HEK293 (cell line): ENCODE data around the gene PCSK1N.

Source experiments
- CTCF ChIA-PET: fragments of 350-600 bp; formaldehyde crosslinking; extraction: SDS; loops from one replicate; lab custom pipeline; 2021; ENCODE audit warnings: antibody characterized with exemption; lab: Yijun Ruan, JAX
- POLR2A ChIA-PET: fragments of 300-600 bp; formaldehyde crosslinking; extraction: SDS; loops from one replicate; lab custom pipeline; 2020; ENCODE audit warnings: antibody characterized with exemption, inconsistent platforms; lab: Yijun Ruan, JAX
- H3K27ac ChIP-seq: fragments of 200-500 bp; sonication (Bioruptor generic); 2 replicates; pipeline ENCODE4 v1.5.1; 2014; ENCODE audit warnings: low read depth, low read length, control low read depth, inconsistent platforms; ENCODE audit errors: extremely low read depth
- H3K36me3 ChIP-seq, 2 experiments: fragments of 200-500 bp in 1 of 2; sonication (Bioruptor generic) in 1 of 2; 1 replicate in 1 of 2; 2 replicates in 1 of 2; pipeline ENCODE4 v1.5.1; 2014 to 2017; ENCODE audit warnings: inconsistent platforms in 2 of 2, low read length in 2 of 2; ENCODE audit not compliant: control insufficient read depth in 2 of 2, insufficient read depth in 1 of 2
- H3K4me1 ChIP-seq: fragments of 200-500 bp; sonication (Bioruptor generic); 2 replicates; pipeline ENCODE4 v1.5.1; 2014; ENCODE audit warnings: mild to moderate bottlenecking, low read length, inconsistent platforms; ENCODE audit not compliant: control insufficient read depth, insufficient read depth
- H3K4me3 ChIP-seq: 2 replicates; pipeline ENCODE4 v1.5.1; 2011; ENCODE audit warnings: low read depth, mild to moderate bottlenecking, control low read depth, low read length, moderate library complexity
- H3K9me3 ChIP-seq: fragments of 200-500 bp; sonication (Bioruptor generic); 2 replicates; pipeline ENCODE4 v1.5.1; 2014; ENCODE audit warnings: low read depth, low read length, inconsistent platforms; ENCODE audit not compliant: control insufficient read depth, insufficient read depth
- GLI4 ChIP-seq: fragments of 450-650 bp; formaldehyde crosslinking; IDR thresholded peaks from 2 replicates; pipeline ENCODE4 v1.5.1; 2016; ENCODE audit warnings: missing biosample characterization, missing genetic modification characterization
- HOXA7 ChIP-seq: sonication (generic); formaldehyde crosslinking; IDR thresholded peaks from 2 replicates; pipeline ENCODE4 v1.8.1; 2022; ENCODE audit warnings: missing genetic modification reagents, borderline replicate concordance
- RBAK ChIP-seq: fragments of 450-650 bp; formaldehyde crosslinking; IDR thresholded peaks from 2 replicates; pipeline ENCODE4 v1.5.1; 2016; ENCODE audit warnings: missing biosample characterization, missing genetic modification characterization
- ZBTB1 ChIP-seq: fragments of 450-650 bp; formaldehyde crosslinking; IDR thresholded peaks from 2 replicates; pipeline ENCODE4 v1.5.1; 2016; ENCODE audit warnings: missing biosample characterization, missing genetic modification characterization
- ZEB2 ChIP-seq: fragments of 450-650 bp; formaldehyde crosslinking; IDR thresholded peaks from 2 replicates; pipeline ENCODE4 v1.5.1; 2016; ENCODE audit warnings: missing biosample characterization, missing genetic modification characterization
- ZFP3 ChIP-seq: fragments of 450-650 bp; formaldehyde crosslinking; IDR thresholded peaks from 2 replicates; pipeline ENCODE4 v1.5.1; 2016; ENCODE audit warnings: low read depth, missing biosample characterization, missing genetic modification characterization
- ZIC2 ChIP-seq: fragments of 450-650 bp; formaldehyde crosslinking; IDR thresholded peaks from 2 replicates; pipeline ENCODE4 v1.5.1; 2016; ENCODE audit warnings: missing biosample characterization, missing genetic modification characterization
- ZNF114 ChIP-seq: fragments of 450-650 bp; formaldehyde crosslinking; IDR thresholded peaks from 2 replicates; pipeline ENCODE4 v1.5.0; 2017; ENCODE audit warnings: missing biosample characterization, missing genetic modification characterization
- ZNF140 ChIP-seq: fragments of 450-650 bp; formaldehyde crosslinking; IDR thresholded peaks from 2 replicates; pipeline ENCODE4 v1.5.1; 2016; ENCODE audit warnings: missing biosample characterization, missing genetic modification characterization
- ZNF211 ChIP-seq: fragments of 450-650 bp; formaldehyde crosslinking; IDR thresholded peaks from 2 replicates; pipeline ENCODE4 v1.5.1; 2016; ENCODE audit warnings: low read depth, missing biosample characterization, missing genetic modification characterization
- ZNF311 ChIP-seq: fragments of 450-650 bp; formaldehyde crosslinking; IDR thresholded peaks from 2 replicates; pipeline ENCODE4 v1.5.1; 2017; ENCODE audit warnings: missing biosample characterization, missing genetic modification characterization, borderline replicate concordance
- ZNF341 ChIP-seq: fragments of 450-650 bp; formaldehyde crosslinking; IDR thresholded peaks from 2 replicates; pipeline ENCODE4; 2016; ENCODE audit warnings: low read depth, missing biosample characterization, missing genetic modification characterization
- ZNF366 ChIP-seq: fragments of 450-650 bp; formaldehyde crosslinking; conservative IDR thresholded peaks from 2 replicates; pipeline ENCODE4 v1.5.1; 2016; ENCODE audit warnings: missing biosample characterization, missing genetic modification characterization
- ZNF571 ChIP-seq: fragments of 450-650 bp; formaldehyde crosslinking; IDR thresholded peaks from 2 replicates; pipeline ENCODE4 v1.5.0; 2017; ENCODE audit warnings: missing biosample characterization, missing genetic modification characterization
- ZNF596 ChIP-seq: fragments of 450-650 bp; IDR thresholded peaks from 2 replicates; pipeline ENCODE4 v1.5.0; 2018; ENCODE audit warnings: missing biosample characterization, mild to moderate bottlenecking, missing genetic modification characterization, moderate library complexity
- ZNF621 ChIP-seq: fragments of 450-650 bp; formaldehyde crosslinking; IDR thresholded peaks from 2 replicates; pipeline ENCODE4 v1.5.1; 2017; ENCODE audit warnings: missing biosample characterization, missing genetic modification characterization
- ZNF624 ChIP-seq: fragments of 450-650 bp; formaldehyde crosslinking; IDR thresholded peaks from 2 replicates; pipeline ENCODE4 v1.5.1; 2017; ENCODE audit warnings: missing biosample characterization, missing genetic modification characterization
- ZNF629 ChIP-seq: fragments of 450-650 bp; formaldehyde crosslinking; IDR thresholded peaks from 2 replicates; pipeline ENCODE4 v1.5.1; 2017; ENCODE audit warnings: missing biosample characterization, missing genetic modification characterization
- ZNF660 ChIP-seq: fragments of 450-650 bp; IDR thresholded peaks from 2 replicates; pipeline ENCODE4 v1.5.1; 2018; ENCODE audit warnings: missing biosample characterization, mild to moderate bottlenecking, missing genetic modification characterization
- ZNF776 ChIP-seq: fragments of 450-650 bp; formaldehyde crosslinking; IDR thresholded peaks from 2 replicates; pipeline ENCODE4 v1.5.0; 2017; ENCODE audit warnings: missing biosample characterization, missing genetic modification characterization, borderline replicate concordance
- ZNF785 ChIP-seq: fragments of 450-650 bp; formaldehyde crosslinking; IDR thresholded peaks from 2 replicates; pipeline ENCODE4 v1.5.1; 2016; ENCODE audit warnings: missing biosample characterization, missing genetic modification characterization
- ZXDB ChIP-seq: fragments of 450-650 bp; formaldehyde crosslinking; IDR thresholded peaks from 2 replicates; pipeline ENCODE4 v1.5.1; 2016; ENCODE audit warnings: missing biosample characterization, missing genetic modification characterization
- TF ChIP-seq, protein P1 (sequence below): fragments of 450-650 bp; formaldehyde crosslinking; IDR thresholded peaks from 2 replicates; pipeline ENCODE4 v1.5.1; 2016; ENCODE audit warnings: missing biosample characterization, missing genetic modification characterization
- TF ChIP-seq, protein P2 (sequence below): fragments of 450-650 bp; formaldehyde crosslinking; IDR thresholded peaks from 2 replicates; pipeline ENCODE4 v1.5.1; 2016; ENCODE audit warnings: missing biosample characterization, missing genetic modification characterization
- TF ChIP-seq, protein P3 (sequence below): fragments of 450-650 bp; formaldehyde crosslinking; IDR thresholded peaks from 2 replicates; pipeline ENCODE4 v1.5.1; 2016; ENCODE audit warnings: missing biosample characterization, missing genetic modification characterization
- TF ChIP-seq, protein P4 (sequence below): fragments of 450-650 bp; formaldehyde crosslinking; conservative IDR thresholded peaks from 2 replicates; pipeline ENCODE4 v1.5.1; 2016; ENCODE audit warnings: low read depth, missing biosample characterization, missing genetic modification characterization
- TF ChIP-seq, protein P5 (sequence below): fragments of 450-650 bp; formaldehyde crosslinking; IDR thresholded peaks from 2 replicates; pipeline ENCODE4 v1.5.1; 2017; ENCODE audit warnings: missing biosample characterization, mild to moderate bottlenecking, missing genetic modification characterization, moderate library complexity

Gene PCSK1N

DNA sequence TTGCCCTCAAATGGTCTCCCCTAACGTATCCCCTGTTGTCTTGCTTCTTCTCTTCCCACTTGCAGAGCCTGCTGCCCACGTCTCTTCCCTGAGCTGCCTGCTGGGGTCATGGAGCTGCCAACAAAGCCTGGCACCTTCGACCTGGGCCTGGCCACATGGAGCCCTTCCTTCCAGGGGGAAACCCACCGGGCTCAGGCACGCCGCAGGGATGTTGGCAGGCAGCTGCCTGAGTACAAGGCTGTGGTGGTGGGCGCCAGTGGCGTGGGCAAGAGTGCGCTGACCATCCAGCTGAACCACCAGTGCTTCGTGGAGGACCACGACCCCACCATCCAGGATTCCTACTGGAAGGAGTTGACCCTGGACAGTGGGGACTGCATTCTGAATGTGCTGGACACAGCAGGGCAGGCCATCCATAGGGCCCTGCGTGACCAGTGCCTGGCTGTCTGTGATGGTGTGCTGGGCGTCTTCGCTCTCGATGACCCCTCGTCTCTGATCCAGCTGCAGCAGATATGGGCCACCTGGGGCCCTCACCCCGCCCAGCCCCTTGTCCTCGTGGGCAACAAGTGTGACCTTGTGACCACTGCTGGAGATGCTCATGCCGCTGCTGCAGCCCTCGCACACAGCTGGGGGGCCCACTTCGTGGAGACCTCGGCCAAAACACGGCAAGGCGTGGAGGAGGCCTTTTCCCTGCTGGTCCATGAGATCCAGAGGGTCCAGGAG lies 6.2 kb downstream of the PCSK1N start:
- H3K36me3 ChIP-seq: peaks cover 0 to 17% of the 10 kb centered on the region in 2 experiments; a peak in 1 of 3 replicates
- H3K9me3 ChIP-seq: no peaks in the 10 kb centered on the region
- TF ChIP-seq ZNF140 (tag by site-specific recombination) (no peak), ZNF629 (tag by site-specific recombination) (no peak), ZNF624 (no peak), RBAK (no peak), HOXA7 (CRISPR knock-in tag) (no peak), ZIC2 (tag by site-specific recombination) (no peak), ZXDB (tag by site-specific recombination) (no peak), ZNF114 (tag by site-specific recombination) (no peak), ZNF776 (tag by site-specific recombination) (no peak), ZNF366 (no peak), ZBTB1 (no peak), ZNF311 (tag by site-specific recombination) (no peak), ZNF211 (tag by site-specific recombination) (no peak), ZNF621 (no peak), ZNF785 (tag by site-specific recombination) (no peak), ZFP3 (tag by site-specific recombination) (no peak)
- TF ChIP-seq, protein P1, sequence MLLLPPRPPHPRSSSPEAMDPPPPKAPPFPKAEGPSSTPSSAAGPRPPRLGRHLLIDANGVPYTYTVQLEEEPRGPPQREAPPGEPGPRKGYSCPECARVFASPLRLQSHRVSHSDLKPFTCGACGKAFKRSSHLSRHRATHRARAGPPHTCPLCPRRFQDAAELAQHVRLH (tag by site-specific recombination): no peak
- TF ChIP-seq, protein P2, sequence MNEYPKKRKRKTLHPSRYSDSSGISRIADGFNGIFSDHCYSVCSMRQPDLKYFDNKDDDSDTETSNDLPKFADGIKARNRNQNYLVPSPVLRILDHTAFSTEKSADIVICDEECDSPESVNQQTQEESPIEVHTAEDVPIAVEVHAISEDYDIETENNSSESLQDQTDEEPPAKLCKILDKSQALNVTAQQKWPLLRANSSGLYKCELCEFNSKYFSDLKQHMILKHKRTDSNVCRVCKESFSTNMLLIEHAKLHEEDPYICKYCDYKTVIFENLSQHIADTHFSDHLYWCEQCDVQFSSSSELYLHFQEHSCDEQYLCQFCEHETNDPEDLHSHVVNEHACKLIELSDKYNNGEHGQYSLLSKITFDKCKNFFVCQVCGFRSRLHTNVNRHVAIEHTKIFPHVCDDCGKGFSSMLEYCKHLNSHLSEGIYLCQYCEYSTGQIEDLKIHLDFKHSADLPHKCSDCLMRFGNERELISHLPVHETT (tag by site-specific recombination): no peak
- TF ChIP-seq, protein P3, sequence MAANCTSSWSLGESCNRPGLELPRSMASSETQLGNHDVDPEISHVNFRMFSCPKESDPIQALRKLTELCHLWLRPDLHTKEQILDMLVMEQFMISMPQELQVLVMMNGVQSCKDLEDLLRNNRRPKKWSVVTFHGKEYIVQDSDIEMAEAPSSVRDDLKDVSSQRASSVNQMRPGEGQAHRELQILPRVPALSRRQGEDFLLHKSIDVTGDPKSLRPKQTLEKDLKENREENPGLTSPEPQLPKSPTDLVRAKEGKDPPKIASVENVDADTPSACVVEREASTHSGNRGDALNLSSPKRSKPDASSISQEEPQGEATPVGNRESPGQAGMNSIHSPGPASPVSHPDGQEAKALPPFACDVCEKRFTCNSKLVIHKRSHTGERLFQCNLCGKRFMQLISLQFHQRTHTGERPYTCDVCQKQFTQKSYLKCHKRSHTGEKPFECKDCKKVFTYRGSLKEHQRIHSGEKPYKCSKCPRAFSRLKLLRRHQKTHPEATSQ (tag by site-specific recombination): no peak
- H3K27ac ChIP-seq: no peak overlapping the region
- no peak overlapping the region for H3K4me3 ChIP-seq
- CTCF ChIA-PET: no interaction called here
- H3K4me1 ChIP-seq: no peaks in the 10 kb centered on the region
- POLR2A ChIA-PET: interaction anchor here (1.2 kb wide), 1 partner anchor 83 kb away, joined by 3 read pairs; the partner anchor contains the start of gene SLC35A2

DNA sequence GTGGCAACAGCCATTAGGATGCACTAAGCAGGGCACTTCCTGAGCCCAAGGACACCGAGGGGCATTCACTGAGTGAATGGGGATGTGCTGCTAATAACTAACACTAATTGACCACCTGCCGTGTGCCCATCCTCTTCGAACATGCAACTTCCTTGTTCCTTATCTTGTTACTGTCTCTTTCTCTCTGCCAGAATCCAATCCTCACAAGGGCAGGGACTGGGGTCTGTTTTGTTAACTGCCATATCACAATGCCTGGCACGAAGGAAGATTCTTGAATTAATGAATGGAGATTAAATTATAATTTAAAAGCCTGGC lies 7.8 kb downstream of the PCSK1N start:
- H3K27ac ChIP-seq: no peak overlapping the region
- no peaks in the 10 kb centered on the region for H3K4me1 ChIP-seq
- H3K4me3 ChIP-seq: no peak overlapping the region
- peaks cover 0 to 33% of the 10 kb centered on the region in 2 experiments; a peak in 1 of 3 replicates for H3K36me3 ChIP-seq
- no peaks in the 10 kb centered on the region for H3K9me3 ChIP-seq
- ChIA-PET POLR2A (no interaction called here), CTCF (interaction anchor here (0.6 kb wide), 1 partner anchor 175 kb away, joined by 7 read pairs; no protein-coding TSS in a partner anchor)
- TF ChIP-seq ZNF624 (no peak), GLI4 (tag by site-specific recombination) (no peak), ZEB2 (tag by site-specific recombination) (no peak), ZNF571 (tag by site-specific recombination) (no peak), ZNF596 (no peak), ZNF341 (tag by site-specific recombination) (no peak), ZNF660 (no peak)
- TF ChIP-seq, protein P4, sequence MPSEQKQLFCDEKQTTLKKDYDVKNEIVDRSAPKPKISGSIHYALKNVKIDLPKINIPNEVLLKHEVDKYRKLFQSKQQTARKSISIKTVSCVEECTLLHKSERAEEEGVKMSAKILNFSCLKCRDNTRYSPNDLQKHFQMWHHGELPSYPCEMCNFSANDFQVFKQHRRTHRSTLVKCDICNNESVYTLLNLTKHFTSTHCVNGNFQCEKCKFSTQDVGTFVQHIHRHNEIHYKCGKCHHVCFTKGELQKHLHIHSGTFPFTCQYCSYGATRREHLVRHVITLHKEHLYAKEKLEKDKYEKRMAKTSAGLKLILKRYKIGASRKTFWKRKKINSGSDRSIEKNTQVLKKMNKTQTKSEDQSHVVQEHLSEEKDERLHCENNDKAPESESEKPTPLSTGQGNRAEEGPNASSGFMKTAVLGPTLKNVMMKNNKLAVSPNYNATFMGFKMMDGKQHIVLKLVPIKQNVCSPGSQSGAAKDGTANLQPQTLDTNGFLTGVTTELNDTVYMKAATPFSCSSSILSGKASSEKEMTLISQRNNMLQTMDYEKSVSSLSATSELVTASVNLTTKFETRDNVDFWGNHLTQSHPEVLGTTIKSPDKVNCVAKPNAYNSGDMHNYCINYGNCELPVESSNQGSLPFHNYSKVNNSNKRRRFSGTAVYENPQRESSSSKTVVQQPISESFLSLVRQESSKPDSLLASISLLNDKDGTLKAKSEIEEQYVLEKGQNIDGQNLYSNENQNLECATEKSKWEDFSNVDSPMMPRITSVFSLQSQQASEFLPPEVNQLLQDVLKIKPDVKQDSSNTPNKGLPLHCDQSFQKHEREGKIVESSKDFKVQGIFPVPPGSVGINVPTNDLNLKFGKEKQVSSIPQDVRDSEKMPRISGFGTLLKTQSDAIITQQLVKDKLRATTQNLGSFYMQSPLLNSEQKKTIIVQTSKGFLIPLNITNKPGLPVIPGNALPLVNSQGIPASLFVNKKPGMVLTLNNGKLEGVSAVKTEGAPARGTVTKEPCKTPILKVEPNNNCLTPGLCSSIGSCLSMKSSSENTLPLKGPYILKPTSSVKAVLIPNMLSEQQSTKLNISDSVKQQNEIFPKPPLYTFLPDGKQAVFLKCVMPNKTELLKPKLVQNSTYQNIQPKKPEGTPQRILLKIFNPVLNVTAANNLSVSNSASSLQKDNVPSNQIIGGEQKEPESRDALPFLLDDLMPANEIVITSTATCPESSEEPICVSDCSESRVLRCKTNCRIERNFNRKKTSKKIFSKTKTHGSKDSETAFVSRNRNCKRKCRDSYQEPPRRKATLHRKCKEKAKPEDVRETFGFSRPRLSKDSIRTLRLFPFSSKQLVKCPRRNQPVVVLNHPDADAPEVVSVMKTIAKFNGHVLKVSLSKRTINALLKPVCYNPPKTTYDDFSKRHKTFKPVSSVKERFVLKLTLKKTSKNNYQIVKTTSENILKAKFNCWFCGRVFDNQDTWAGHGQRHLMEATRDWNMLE (tag by site-specific recombination): no peak
- TF ChIP-seq, protein P5, sequence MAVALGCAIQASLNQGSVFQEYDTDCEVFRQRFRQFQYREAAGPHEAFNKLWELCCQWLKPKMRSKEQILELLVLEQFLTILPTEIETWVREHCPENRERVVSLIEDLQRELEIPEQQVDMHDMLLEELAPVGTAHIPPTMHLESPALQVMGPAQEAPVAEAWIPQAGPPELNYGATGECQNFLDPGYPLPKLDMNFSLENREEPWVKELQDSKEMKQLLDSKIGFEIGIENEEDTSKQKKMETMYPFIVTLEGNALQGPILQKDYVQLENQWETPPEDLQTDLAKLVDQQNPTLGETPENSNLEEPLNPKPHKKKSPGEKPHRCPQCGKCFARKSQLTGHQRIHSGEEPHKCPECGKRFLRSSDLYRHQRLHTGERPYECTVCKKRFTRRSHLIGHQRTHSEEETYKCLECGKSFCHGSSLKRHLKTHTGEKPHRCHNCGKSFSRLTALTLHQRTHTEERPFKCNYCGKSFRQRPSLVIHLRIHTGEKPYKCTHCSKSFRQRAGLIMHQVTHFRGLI (tag by site-specific recombination): no peak
